B cell (primary cell): ENCODE data around the gene C14orf39. TPM values are rescaled to one million over a fixed set of nuclear protein-coding genes. Genes with fewer than 3 reads are reported as not detected.

ENCODE experiments used
- ATAC-seq: fragments of 200-7000 bp; cut with Tn5 transposase; one replicate; pipeline ENCODE4 v1.10.0; 2021; ENCODE audit warnings: low read depth, mild to moderate bottlenecking, moderate number of reproducible peaks, moderate library complexity
- CTCF ChIA-PET: fragments of 350-600 bp; sonication (Branson Sonifier 250); formaldehyde crosslinking; loops from one replicate; lab custom pipeline; 2021; ENCODE audit warnings: antibody characterized with exemption, inconsistent platforms; lab: Charles Lee
- POLR2A ChIA-PET: fragments of 350-600 bp; sonication (Branson Sonifier 250); formaldehyde crosslinking; loops from one replicate; lab custom pipeline; 2021; ENCODE audit warnings: antibody characterized with exemption; lab: Charles Lee
- DNase-seq: peaks from one replicate; pipeline ENCODE4 v3.0.0; 2013
- H2AFZ ChIP-seq: 2 replicates; pipeline ENCODE4 v1.6.1; 2012; ENCODE audit warnings: mild to moderate bottlenecking, low read depth, low read length; ENCODE audit not compliant: insufficient read depth, poor library complexity, severe bottlenecking
- H3K27ac ChIP-seq, 2 donors: 1 replicate in 1 of 2; 2 replicates in 1 of 2; pipeline ENCODE4 v1.5.1; 2012 to 2013; ENCODE audit warnings: low read length in 2 of 2, mild to moderate bottlenecking in 2 of 2, moderate library complexity in 1 of 2
- H3K27me3 ChIP-seq, 4 experiments: fragments of 200-600 bp in 1 of 4; sonication (generic) in 1 of 4; replicated peaks in 1 of 4; 1 replicate in 2 of 4; 2 replicates in 2 of 4; pipeline versions ENCODE4 v1.6.1 to v1.7.0; 2013 to 2016; ENCODE audit warnings: low read length in 3 of 4, mild to moderate bottlenecking in 2 of 4, mixed read lengths in 1 of 4, moderate library complexity in 1 of 4; ENCODE audit not compliant: insufficient read depth in 4 of 4, control insufficient read depth in 3 of 4; ENCODE audit errors: control extremely low read depth in 1 of 4
- H3K36me3 ChIP-seq, 2 experiments: replicated peaks in 1 of 2; 1 replicate in 1 of 2; 2 replicates in 1 of 2; pipeline versions ENCODE4 v1.6.1 to v1.7.1; 2013; ENCODE audit warnings: low read length in 1 of 2; ENCODE audit not compliant: insufficient read depth in 2 of 2, control insufficient read depth in 1 of 2; ENCODE audit errors: control extremely low read depth in 1 of 2, extremely low read depth in 1 of 2
- H3K4me1 ChIP-seq, 2 donors: fragments of 200-600 bp in 1 of 2; sonication (generic) in 1 of 2; 1 replicate in 1 of 2; 2 replicates in 1 of 2; pipeline versions ENCODE4 v1.5.1 to v1.6.1; 2013 to 2017; ENCODE audit warnings: low read length in 2 of 2; ENCODE audit not compliant: control insufficient read depth in 2 of 2, insufficient read depth in 2 of 2
- H3K4me2 ChIP-seq: replicated peaks from 2 replicates; pipeline ENCODE3; 2012; ENCODE audit warnings: mild to moderate bottlenecking, low read depth, low read length; ENCODE audit not compliant: poor library complexity, severe bottlenecking
- H3K4me3 ChIP-seq, 5 experiments: fragments of 200-600 bp in 1 of 5; sonication (generic) in 1 of 5; 1 replicate in 3 of 5; 2 replicates in 2 of 5; pipeline versions ENCODE4 v1.5.1 to v1.7.0; 2011 to 2016; ENCODE audit warnings: low read length in 4 of 5, mild to moderate bottlenecking in 4 of 5, low read depth in 2 of 5, control low read depth in 1 of 5, moderate library complexity in 1 of 5; ENCODE audit not compliant: insufficient read depth in 1 of 5; ENCODE audit errors: control extremely low read depth in 1 of 5, extremely low read depth in 1 of 5
- H3K79me2 ChIP-seq: fragments of 200-600 bp; sonication (generic); one replicate; pipeline ENCODE4 v1.6.0; 2016; ENCODE audit warnings: low read length; ENCODE audit not compliant: control insufficient read depth, insufficient read depth
- H3K9ac ChIP-seq: fragments of 200-600 bp; sonication (generic); 2 replicates; pipeline ENCODE4 v1.6.1; 2017; ENCODE audit warnings: mild to moderate bottlenecking, low read length, moderate library complexity
- H3K9me3 ChIP-seq, 3 donors: one replicate each; pipeline versions ENCODE4 v1.6.1 to v1.7.1; 2013; ENCODE audit warnings: low read length in 2 of 3; ENCODE audit not compliant: control insufficient read depth in 2 of 3, insufficient read depth in 1 of 3; ENCODE audit errors: control extremely low read depth in 1 of 3
- H4K20me1 ChIP-seq: 2 replicates; pipeline ENCODE4 v1.6.0; 2012; ENCODE audit warnings: mild to moderate bottlenecking, low read length; ENCODE audit not compliant: insufficient read depth, control insufficient read depth, poor library complexity, severe bottlenecking
- H3K27ac Mint-ChIP-seq: one replicate; pipeline ENCODE4 v1.8.0; 2021; ENCODE audit warnings: mixed read lengths
- H3K27me3 Mint-ChIP-seq: one replicate; pipeline ENCODE4 v1.8.0; 2021; ENCODE audit warnings: mixed read lengths
- H3K4me1 Mint-ChIP-seq: one replicate; pipeline ENCODE4 v1.8.0; 2021; ENCODE audit warnings: mixed read lengths
- H3K4me3 Mint-ChIP-seq: one replicate; pipeline ENCODE4 v1.8.0; 2021; ENCODE audit warnings: mixed read lengths
- H3K9me3 Mint-ChIP-seq: one replicate; pipeline ENCODE4 v1.8.0; 2022; ENCODE audit warnings: mixed read lengths; ENCODE audit not compliant: insufficient read depth
- CTCF ChIP-seq: fragments of 200-600 bp; IDR thresholded peaks from one replicate; pipeline ENCODE4 v1.8.0; 2022; ENCODE audit warnings: antibody characterized with exemption, mild to moderate bottlenecking
- EZH2 ChIP-seq: IDR thresholded peaks from 2 replicates; pipeline ENCODE4 v1.6.1; 2012; ENCODE audit warnings: borderline replicate concordance, low read depth, mild to moderate bottlenecking, moderate library complexity, low read length; ENCODE audit not compliant: insufficient read depth, poor library complexity, severe bottlenecking
- WGBS: methylation state at CpG from one replicate; pipeline ENCODE4 v1.1.5; 2013; ENCODE audit warnings: missing lambda C conversion rate; ENCODE audit not compliant: insufficient coverage; 5-methylcytosine and 5-hydroxymethylcytosine counted together
- intact Hi-C: fragments of 100-400 bp; cut with micrococcal nuclease; formaldehyde crosslinking; loops from one replicate; pipeline ENCODE4 v1.10.0; 2022
- polyA plus RNA-seq: library from polyadenylated mRNA; depleted of rRNA; stranded (reverse); fragments of >200 nt; gene quantifications from 2 replicates; pipeline ENCODE4 v1.2.3, GENCODE V29; 2012
- total RNA-seq, 2 donors: library from RNA; stranded (reverse); fragments of 120-200 nt in 1 of 2; gene quantifications; 1 replicate in 1 of 2; 2 replicates in 1 of 2; pipeline versions ENCODE4 v1.2.3 to v1.2.4, GENCODE V29; 2013 to 2022

The C14orf39 gene
- total and polyA plus RNA-seq, 2 donors (not counting 1 experiment from before 2014, with no cell fraction given) = not detected

GRCh38 chr14:60455875-60456274 lies 30.0 kb downstream of the C14orf39 start:
- TF ChIP-seq EZH2 (no peak), CTCF (no peak)
- Histone ChIP-seq H3K9ac (no peak overlapping the region), H3K36me3 (no peaks in the 10 kb centered on the region), H2AFZ (no peak overlapping the region), H4K20me1 (no peaks in the 10 kb centered on the region), H3K9me3 (no peaks in the 10 kb centered on the region), H3K4me3 (no peak overlapping the region), H3K79me2 (no peaks in the 10 kb centered on the region), H3K4me2 (no peak overlapping the region), H3K4me1 (no peaks in the 10 kb centered on the region), H3K27ac (no peak overlapping the region), H3K27me3 (no peaks in the 10 kb centered on the region)
- DNase-seq = no peak
- ChIA-PET CTCF (interaction anchor here (0.5 to 1.2 kb wide), 2 partner anchors 125 to 1829 kb away, joined by 3 read pairs; no protein-coding TSS in a partner anchor), POLR2A (interaction anchor here (0.6 kb wide), 1 partner anchor 490 kb away, joined by 8 read pairs; no protein-coding TSS in a partner anchor)
- H3K4me1 Mint-ChIP-seq = no peaks in the 10 kb centered on the region
- peaks cover 3% of the 10 kb centered on the region for H3K27me3 Mint-ChIP-seq
- no peak overlapping the region for H3K4me3 Mint-ChIP-seq
- H3K27ac Mint-ChIP-seq = no peak overlapping the region
- ATAC-seq = no peak
- WGBS = no CpG with 5 or more reads among the region's 4 CpGs
- no peaks in the 10 kb centered on the region for H3K9me3 Mint-ChIP-seq
- intact Hi-C loops = no loop called here

DNA sequence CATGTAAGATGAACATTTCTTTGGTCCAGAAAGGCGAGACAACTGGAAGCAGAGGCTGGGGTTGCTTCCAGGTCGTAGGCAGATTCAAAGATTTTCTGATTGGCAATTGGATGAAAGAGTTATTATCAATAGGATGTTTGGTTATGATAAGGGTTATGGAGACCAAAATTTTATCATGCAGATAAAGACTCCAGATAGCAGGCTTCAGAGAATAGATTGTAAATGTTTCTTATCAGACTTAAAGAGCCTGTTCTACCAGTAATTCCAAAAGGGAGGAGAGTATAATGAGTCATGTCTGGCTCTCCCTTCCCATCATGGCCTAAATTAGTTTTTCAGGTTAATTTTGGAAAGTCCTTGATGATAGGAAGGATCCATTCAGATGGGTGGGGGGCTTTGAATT lies 55.6 kb downstream of the C14orf39 start:
- Histone ChIP-seq H3K4me3 (no peak overlapping the region), H3K79me2 (no peaks in the 10 kb centered on the region), H3K9me3 (peaks cover 0 to 10% (median 0%) of the 10 kb centered on the region in 3 donors), H3K4me1 (no peaks in the 10 kb centered on the region), H3K27me3 (no peaks in the 10 kb centered on the region), H4K20me1 (no peaks in the 10 kb centered on the region), H3K4me2 (no peak overlapping the region), H3K36me3 (no peaks in the 10 kb centered on the region), H3K9ac (no peak overlapping the region), H2AFZ (no peak overlapping the region), H3K27ac (no peak overlapping the region)
- intact Hi-C loops = no loop called here
- DNase-seq = no peak
- peaks cover 4% of the 10 kb centered on the region for H3K9me3 Mint-ChIP-seq
- POLR2A ChIA-PET = no interaction called here
- ATAC-seq = no peak
- no peak overlapping the region for H3K27ac Mint-ChIP-seq
- WGBS = 72% methylated on average over 2 of the region's 2 CpGs
- no peaks in the 10 kb centered on the region for H3K4me1 Mint-ChIP-seq
- CTCF ChIA-PET = no interaction called here
- no peak overlapping the region for H3K4me3 Mint-ChIP-seq
- peaks cover 8% of the 10 kb centered on the region for H3K27me3 Mint-ChIP-seq
- TF ChIP-seq CTCF = no peak
- no peak for TF ChIP-seq EZH2
